ENCODE data around the gene NUDT19. TPM values are rescaled to one million over a fixed set of nuclear protein-coding genes. Genes with fewer than 3 reads are reported as not detected.

NUDT19 gene
- total RNA-seq, 1 experiment from 2014 or later: 22.1 TPM

GRCh38 chr19:32687681-32688080 is 3.9 kb upstream of the NUDT19 start:
- Histone ChIP-seq H3K36me3 (ENCODE audit: control insufficient read depth in 1 of 2, insufficient read depth in 2 of 2, low read length in 2 of 2) (no peaks in the 10 kb centered on the region), H4K20me1 (ENCODE audit: insufficient read depth) (no peaks in the 10 kb centered on the region), H3K9me3 (ENCODE audit: control insufficient read depth in 1 of 2, insufficient read depth in 1 of 2, low read depth in 1 of 2, low read length in 2 of 2) (no peaks in the 10 kb centered on the region), H3K27me3 (ENCODE audit: insufficient read depth, low read length) (no peaks in the 10 kb centered on the region), H3K27ac (ENCODE audit: low read depth, low read length) (no peak overlapping the region), H3K9me2 (ENCODE audit: insufficient read depth) (no peaks in the 10 kb centered on the region), H3K4me2 (ENCODE audit: low read length) (no peak overlapping the region), H3K79me2 (ENCODE audit: insufficient read depth, low read length) (peaks cover 8% of the 10 kb centered on the region), H2AFZ (ENCODE audit: low read depth, low read length, poor library complexity, severe bottlenecking) (no peak overlapping the region), H3K4me3 (replicated peaks in 1 of 2; ENCODE audit: low read depth in 1 of 2, low read length in 2 of 2) (no peak overlapping the region), H3K4me1 (ENCODE audit: control insufficient read depth in 1 of 2, insufficient read depth in 2 of 2, low read length in 2 of 2) (peaks cover 12 to 23% of the 10 kb centered on the region in 2 experiments), H3K9ac (ENCODE audit: low read length) (no peak overlapping the region)
- no peak for ATAC-seq
- CTCF ChIA-PET: no interaction called here
- no peak for TF ChIP-seq EZH2 (IDR thresholded peaks at IDR 0.05)
- no peak for TF ChIP-seq ELF1 (IDR thresholded peaks at IDR 0.05; ENCODE audit: borderline replicate concordance, low read depth)
- TF ChIP-seq JUND (IDR thresholded peaks at IDR 0.05): no peak
- no peak for TF ChIP-seq CBX3 (IDR thresholded peaks at IDR 0.05; ENCODE audit: low read depth)
- TF ChIP-seq YY1 (IDR thresholded peaks at IDR 0.05; ENCODE audit: extremely low read depth, insufficient replicate concordance, low read depth, low read length): no peak
- TF ChIP-seq SIN3A (IDR thresholded peaks at IDR 0.05; ENCODE audit: low read depth): no peak
- TF ChIP-seq EGR1 (IDR thresholded peaks at IDR 0.05; ENCODE audit: low read depth): no peak
- TF ChIP-seq TCF7L2 (IDR thresholded peaks at IDR 0.05; ENCODE audit: borderline replicate concordance, extremely low read depth, insufficient read depth, insufficient read length): no peak
- TF ChIP-seq EZH2phosphoT487 (IDR thresholded peaks at IDR 0.05; ENCODE audit: borderline replicate concordance): no peak
- TF ChIP-seq ZNF274 (IDR thresholded peaks at IDR 0.05; ENCODE audit: low read depth, low read length): no peak
- no peak for TF ChIP-seq FOSL1 (IDR thresholded peaks at IDR 0.05; ENCODE audit: low read depth)
- no peak for TF ChIP-seq ZBTB33 (IDR thresholded peaks at IDR 0.05; ENCODE audit: extremely low read depth, insufficient replicate concordance, low read length)
- TF ChIP-seq RAD21 (IDR thresholded peaks at IDR 0.05; ENCODE audit: low read depth): no peak
- TF ChIP-seq CEBPB (IDR thresholded peaks at IDR 0.05; ENCODE audit: low read depth): no peak
- TF ChIP-seq ZFX (IDR thresholded peaks at IDR 0.05): no peak
- TF ChIP-seq SP1 (IDR thresholded peaks at IDR 0.05; ENCODE audit: low read depth): no peak
- no peak for TF ChIP-seq POLR2AphosphoS5 (IDR thresholded peaks at IDR 0.05; ENCODE audit: low read depth, low read length)
- TF ChIP-seq SRF (IDR thresholded peaks at IDR 0.05; ENCODE audit: low read depth): no peak
- RAD21 ChIA-PET (ENCODE audit: low non-redundant PET in 1 of 2, low total read pairs in 2 of 2, uncharacterized antibody in 2 of 2, unreplicated experiment in 2 of 2): no interaction called here
- BruUV-seq (replicated peaks): no TSS peak
- POLR2A ChIA-PET: interaction anchor here (0.7 kb wide), 1 partner anchor 354 kb away, joined by 3 read pairs; no protein-coding TSS in a partner anchor
- intact Hi-C loops (cut with micrococcal nuclease): no loop called here
- no peak for DNase-seq (ENCODE audit: low read depth, low spot score)
